Activated CD4-positive, alpha-beta T cell treated with anti-CD3 and anti-CD28 coated beads, Interleukin-2, amount 50 U/mL, for 24 hours (primary cell): ENCODE measurements around the gene STON2.

ENCODE experiments used
- DNase-seq, 2 donors: peaks; one replicate each; pipeline ENCODE4 v3.0.0-alpha.2; 2020; ENCODE audit warnings: low read depth in 1 of 2, low spot score in 1 of 2

STON2 gene

DNA sequence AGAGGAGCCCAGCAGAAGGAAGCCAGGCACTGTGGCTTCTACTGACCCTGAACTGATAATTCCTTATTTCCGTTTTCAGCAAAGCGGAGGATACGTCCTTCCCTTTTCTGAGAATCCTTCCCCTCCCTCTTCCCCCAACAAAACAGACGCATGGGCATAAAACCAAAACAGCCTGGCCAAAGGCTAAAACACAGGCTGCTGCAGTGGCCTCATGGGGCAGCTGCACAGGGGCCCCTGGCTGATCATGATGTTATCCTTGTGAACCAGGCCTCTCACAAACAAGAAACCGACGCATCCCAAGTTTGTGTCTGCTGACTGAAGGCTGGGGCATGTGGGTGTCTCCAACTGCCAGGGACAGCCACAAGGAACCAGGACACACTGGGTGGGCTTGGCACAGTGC is 23.4 kb upstream of the STON2 start:
- DNase-seq: no peak

DNA sequence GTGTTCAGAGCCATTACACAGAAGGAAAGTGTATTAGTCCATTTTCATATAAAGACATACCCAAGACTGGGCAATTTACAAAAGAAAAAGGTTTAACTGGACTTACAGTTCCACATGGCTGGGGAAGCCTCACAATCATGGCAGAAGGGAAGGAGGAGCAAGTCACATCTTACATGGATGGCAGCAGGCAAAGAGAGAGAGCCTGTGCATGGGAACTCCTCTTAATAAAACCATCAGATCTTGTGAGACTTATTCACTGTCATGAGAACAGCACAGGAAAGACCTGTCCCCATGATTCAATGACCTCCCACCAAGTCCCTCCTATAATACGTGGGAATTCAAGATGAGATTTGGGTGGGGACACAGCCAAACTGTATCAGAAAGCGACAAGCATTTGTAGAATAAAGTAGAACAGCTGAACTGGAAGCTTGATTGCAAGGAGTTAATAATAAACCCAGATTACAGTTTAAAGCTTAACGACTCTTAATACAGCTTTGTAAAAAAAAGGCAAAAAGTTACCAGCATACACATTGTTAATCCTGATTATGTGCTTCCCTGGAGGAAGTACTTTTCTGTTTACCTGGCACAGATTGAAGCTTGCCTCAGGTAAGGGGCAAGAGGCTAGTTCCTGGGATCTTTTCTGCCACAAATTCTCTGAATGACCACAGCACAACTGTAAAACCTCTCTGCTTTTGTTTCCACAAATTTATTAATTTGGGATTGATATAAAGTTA is 18.1 kb upstream of the STON2 start:
- DNase-seq: no peak

DNA sequence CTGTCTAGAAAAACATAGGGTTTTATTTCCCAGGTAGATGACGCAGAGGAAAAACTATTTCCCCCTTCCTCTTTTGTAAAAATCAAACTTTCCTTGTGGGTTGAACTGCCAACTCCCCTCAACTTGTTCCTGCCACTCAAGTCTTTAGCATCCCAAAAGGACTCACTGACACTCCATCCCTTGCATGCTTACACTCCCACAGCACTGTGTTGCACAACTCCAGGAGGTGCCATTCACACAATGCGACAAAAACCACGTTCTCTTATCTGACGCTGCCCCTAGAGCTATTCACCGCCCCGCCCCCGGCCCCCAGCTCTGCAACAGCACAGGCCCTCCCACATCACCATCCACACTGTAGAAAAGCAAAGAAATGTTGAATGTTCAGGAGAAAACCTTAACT is 16.9 kb upstream of the STON2 start:
- DNase-seq: no peak

DNA sequence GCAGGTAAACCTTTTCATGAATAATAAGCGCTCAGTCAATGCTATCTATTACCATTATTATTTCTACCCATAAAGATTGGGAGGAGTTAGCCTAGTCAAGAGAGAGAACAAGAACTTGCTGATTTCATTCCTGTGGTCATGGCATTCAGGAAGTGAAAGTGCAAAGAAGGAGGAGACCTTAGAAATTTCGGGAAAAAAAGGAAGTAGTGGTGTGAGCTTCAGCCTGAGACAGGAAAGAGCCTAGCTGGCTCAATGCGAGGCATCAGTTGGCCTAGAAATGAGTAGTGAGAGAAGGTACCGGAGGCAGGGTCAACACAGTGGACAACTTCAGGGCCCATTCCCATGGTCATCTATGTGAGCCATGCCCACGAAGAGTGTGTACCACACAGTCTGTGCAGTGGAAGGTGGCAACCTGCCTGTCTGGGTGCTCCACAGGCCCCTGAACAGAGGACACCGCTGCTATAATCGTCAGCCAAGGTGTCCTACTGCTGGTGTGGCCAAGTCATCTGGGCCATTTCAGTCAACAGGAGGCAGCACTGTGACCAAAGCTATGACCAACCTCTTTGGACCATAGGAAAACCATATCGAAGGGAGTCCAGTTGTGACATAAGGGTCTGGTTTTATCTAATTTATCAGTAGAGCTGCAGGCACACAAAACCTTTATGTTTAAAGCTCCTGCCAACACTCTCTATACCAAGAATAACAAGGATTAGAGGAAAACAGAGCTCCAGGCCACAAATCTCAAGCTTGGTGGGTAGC is 16.2 kb upstream of the STON2 start:
- DNase-seq: no peak

DNA sequence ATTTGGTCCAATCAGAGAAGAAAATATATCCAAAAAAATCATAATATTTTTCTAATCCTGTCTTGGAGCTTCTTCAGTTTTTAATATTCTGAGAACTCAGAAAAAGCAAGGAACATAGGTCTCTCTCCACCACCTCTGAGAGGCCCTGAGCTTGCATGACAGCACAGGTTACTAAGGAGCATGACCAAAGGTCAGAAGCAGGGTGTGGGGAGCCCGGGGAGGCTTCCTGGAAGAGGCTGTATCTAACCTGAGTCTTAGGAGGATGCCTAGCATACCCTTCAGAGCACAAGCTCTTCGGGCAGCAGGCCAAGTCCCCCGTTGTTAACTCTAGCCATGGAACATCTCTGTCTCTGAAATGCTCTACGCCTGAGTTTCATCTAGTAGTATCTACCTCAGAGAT is 15.7 kb upstream of the STON2 start:
- no peak for DNase-seq

DNA sequence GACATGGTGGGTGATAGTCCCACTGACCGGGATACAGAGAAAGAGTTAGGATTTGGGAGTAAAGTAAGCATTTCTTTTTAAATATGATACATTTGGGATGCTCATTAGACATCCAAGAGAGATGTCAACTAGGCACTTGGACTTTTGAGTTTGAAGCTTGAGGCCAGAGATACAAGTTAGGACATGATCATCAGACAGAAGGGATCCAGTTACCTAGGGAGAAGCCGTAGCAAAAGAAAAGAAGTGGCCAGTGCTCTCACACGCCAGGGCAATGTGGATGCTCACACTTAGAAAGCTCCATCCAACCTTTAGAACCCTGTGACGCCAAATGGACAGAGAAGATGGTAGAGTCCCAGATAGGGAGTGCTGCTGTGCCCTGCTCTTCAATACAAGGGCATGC is 14.0 kb upstream of the STON2 start:
- no peak for DNase-seq

DNA sequence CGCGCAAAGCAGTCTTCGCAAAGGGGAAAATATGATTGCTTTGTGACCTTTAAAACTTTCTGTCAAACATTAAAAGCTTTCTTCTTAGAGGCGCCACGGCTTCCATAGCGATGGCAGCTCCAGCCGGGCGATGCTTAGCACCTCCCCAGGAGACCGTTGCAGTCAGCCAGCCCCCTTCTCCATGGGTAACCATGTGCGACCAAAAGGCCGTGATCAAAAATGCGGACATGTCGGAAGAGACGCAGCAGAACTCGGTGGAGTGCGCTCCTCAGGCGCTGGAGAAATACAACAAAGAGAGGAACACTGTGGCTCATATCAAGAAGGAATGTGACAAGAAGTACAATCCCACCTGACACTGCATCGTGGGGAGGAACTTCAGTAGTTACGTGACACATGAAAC is 12.7 kb upstream of the STON2 start:
- no peak for DNase-seq

DNA sequence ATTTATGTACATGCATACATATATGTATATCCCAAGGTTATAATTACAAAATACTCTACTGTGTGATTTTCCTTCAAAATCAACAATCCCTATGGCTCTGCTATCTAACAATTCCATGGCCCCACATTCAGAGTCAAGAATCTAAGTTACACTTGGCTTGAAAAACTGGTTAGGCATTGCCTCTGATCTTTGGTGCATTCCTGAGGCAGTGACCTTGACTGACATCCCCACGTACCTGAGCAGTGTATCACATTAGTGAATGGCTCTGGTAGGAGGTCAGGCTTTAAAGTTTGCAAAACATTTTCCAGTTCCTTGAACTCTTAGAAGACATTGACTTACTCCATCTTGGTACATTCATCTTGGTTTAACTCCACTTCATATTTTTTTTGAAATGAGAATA is 8.5 kb upstream of the STON2 start:
- no peak for DNase-seq

DNA sequence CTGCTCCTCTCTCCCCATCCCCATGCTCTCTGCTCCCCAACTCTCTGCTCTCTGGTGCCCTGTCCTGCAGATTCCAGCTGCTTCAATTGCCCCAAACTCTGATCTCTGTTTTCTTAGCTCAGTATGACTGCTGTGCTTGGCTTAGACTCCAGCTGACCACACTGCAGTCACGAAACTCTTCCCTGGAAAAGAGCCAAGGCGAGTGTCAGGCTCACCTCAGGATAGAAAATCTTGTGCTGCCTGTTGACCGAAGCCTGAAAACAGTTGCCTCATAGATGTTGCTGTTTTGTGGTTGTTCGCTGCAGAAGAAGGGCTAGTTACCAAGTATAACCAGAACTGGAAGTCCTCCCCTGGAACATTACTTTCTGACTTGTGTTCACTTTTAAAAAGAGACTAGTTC is 6.7 kb upstream of the STON2 start:
- no peak for DNase-seq

DNA sequence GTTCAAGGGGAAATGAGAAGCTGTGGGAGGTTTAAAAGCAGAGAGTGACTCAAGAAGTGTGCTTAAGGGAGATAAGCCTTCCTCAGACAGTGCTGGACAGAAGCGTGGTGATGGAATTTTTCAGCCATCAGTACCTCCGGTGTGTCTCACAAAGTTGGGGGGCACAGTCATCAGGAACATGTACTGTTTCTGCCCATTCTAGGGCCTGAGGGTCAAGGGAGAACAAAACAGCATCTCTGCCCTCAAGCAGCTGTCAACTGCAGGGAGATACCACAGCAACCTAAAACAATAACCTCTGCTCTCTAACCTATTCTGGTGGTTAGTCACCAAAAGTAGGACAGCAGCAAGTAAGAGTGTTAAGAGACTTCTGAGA is 2.0 kb upstream of the STON2 start:
- no peak for DNase-seq

DNA sequence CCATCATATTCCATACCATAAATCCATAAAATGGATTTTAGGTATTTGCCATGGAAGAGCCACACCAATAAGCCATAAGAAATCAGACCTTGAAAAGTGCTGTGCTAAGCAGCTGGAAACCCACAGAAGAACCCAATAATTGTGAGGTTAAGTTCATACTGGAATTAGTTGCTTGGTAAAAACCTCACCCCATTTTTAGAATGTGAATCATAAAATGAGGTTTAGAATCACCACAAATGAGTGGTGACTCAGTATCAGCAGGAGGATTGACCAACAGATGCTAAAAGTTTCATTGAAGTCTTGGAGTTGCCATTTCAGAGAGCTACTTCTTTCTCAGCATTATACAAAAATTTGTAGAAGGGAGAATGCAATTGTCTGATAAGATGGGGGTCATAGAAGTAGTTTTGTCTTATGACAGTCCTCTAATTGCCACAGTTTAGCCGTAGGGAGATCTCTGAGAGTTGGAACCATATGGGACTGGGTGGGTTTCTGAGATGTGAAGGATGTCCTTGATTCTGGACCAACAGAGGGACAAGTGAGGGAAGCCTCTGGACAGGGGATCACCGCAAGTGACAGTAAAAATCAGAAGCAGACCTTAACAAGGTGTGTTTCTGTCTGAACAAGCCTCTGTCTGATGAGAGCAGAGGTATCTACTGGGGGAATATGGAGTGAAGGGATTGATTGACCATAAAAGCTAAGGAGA is 1.4 kb upstream of the STON2 start:
- DNase-seq: no peak

DNA sequence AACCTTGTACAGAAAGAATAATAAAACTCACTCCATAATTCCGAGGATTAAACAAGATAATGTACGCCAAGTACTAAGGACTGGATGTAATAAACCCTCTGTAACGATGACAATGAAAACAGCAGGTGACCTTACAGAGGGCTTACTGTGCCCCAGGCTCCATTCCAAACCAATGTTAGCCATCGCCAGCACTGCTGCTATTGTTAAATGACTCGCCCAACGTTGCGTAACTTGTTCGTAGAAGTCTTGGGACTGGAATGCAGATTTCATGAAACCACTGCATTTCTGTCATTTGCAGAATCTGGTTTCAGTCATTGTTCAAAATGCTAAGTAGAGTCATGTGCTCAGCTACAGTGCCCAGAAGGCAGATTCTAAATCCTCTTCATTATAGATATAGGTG is 728 bp upstream of the STON2 start:
- no peak for DNase-seq

DNA sequence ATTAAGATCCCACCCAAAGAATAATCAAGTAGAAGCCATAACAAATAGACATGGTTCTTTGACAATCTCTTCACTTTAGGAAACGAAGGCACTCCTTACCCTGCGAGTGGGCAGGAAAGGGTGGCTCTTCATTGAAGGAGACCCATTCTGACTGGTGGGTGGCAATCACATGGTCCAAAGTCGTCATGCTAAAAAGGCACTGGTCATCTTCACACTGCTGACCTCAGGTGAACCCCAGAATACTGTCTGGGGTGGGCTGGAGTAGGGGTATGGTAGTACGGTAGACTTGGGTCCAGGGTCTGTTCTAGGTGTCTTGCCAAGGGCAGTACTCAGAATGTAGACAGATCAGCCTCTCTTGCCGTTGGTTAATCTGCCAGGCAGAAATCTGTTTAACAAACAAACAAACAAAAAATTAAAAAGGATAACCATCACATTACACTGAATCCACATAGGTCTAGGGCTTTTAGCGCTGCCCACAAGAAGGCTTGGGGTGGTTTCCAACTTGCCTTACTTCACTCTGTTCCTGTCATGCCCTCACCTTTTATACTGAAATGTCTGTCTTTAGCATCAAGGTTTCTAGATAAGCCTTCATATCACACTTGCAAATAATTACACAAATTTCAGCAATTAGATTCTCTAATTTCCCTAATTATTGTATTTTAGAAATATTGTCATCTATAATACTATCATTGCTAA is 1.8 kb downstream of the STON2 start:
- no peak for DNase-seq

DNA sequence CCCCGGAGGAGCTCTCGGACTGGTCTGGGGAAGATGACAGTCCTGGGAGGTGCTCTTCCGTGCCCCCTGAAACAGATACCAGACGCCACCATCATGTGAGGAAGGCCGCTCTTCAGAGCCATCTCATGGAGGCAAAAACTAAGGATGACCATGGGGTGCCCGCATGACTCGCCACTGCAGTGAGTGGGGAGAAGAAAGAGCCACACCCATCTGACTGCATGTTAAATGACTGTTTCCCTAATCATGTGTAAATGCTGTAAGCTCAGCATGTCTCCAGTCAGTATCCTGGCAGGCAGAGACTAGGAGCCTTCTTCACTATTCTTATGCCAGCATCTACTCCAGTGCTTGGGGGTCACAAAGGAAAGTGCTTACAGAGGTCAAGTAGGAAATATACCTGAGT is 4.0 kb downstream of the STON2 start:
- no peak for DNase-seq

DNA sequence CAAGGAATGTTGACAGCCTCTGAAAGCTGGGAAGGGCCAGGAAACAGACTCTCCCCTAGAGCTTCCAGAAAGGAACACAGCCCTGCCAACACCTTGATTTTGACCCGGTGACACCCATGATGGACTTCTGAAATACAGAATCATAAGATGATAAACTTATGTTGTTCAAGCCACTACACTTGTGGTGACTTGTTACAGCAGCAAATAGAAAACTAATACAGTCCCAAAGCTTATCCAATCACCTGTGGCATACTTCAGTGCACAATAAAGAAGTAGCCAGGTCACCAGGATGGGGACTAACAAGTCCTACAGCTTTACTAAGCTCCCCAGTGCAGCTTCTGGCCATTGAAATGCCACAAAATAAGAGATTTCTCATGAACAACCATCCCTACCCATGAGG is 5.4 kb downstream of the STON2 start:
- DNase-seq: no peak

DNA sequence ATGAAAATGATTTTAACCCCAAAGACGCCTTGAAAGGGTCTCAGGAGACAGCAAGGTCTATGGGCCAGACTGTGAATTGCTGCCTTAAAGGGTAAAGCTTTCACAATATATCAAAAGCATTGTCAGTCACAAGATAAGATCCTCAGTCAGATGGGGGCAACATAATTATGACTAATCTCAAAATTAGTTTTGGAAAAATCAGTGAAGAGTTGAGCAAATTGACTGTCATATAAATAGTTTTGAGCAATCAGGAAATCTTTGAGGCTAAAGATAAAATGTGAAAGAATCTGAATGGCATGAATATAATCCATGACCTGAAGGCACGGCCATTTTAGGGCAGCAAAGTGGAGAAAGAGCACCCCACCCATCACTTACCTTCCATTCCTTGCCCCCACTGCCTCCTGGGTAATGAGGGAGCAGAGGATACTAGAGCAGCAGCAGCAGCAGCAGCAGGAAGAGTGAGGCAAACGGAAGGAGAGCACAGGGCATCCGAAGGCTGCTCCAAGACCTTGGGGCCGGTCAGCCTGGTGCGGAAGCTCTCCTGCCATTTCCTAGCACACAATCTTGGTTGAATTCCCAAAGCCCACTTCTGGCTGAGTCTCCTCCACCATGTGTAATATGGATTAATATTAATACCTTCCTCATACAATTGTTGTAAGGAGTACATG is 7.0 kb downstream of the STON2 start:
- no peak for DNase-seq

DNA sequence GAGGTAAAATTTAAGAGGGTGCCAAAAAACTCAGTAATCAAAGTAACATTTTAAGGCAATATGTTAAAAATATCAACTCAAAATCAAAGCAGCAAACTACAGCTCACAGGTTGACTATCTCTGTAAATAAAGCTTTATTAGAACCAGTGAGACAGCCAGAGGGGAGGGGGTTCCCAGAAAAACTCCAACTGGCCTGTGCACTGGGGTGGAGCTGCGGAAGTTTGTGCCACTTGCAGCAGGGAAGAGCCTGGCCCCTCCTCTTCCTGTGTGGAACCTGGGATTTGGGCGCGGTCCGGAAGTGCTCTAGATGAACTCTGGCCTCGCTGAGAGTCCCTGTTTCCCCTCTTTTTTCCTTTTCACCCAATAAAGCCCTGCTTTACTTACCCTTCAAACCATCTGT is 8.1 kb downstream of the STON2 start:
- no peak for DNase-seq

DNA sequence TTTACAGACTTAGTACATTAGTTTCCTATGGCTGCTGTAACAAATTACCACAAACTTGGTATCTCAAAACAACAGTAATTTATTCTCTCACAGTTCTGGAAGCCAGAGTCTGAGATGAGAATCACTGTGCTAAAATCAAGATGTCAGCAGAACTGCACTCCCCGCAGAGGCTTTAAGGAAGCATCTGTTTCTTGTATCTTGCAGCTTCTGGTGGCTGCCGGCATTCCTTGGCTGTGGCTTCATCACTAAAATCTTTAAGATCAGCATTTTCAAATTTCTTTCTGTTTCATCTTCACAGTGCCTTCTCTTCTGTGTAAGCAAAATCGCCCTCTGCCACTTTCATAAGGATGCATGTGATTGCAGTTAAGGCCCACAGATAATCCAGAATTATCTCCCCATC is 9.4 kb downstream of the STON2 start:
- DNase-seq: no peak

DNA sequence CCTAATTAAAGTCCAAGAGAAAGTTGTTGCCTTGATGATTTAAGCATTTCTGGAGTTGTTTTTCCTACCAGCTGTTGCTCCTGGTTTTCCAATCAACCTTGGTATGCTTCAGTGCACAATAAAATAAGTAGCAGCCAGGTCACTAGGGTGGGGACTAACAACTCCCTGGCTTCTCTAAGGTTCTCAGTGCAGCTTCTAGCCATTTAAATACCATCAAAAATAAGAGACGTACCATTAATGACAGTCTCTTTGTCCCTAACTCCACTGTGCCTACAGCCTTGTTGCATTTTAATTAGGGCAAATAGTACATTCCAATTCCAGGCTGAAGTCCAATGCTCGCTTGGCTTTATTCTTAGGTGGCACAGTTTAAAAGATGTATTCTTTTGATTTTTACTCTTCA is 11.8 kb downstream of the STON2 start:
- no peak for DNase-seq

DNA sequence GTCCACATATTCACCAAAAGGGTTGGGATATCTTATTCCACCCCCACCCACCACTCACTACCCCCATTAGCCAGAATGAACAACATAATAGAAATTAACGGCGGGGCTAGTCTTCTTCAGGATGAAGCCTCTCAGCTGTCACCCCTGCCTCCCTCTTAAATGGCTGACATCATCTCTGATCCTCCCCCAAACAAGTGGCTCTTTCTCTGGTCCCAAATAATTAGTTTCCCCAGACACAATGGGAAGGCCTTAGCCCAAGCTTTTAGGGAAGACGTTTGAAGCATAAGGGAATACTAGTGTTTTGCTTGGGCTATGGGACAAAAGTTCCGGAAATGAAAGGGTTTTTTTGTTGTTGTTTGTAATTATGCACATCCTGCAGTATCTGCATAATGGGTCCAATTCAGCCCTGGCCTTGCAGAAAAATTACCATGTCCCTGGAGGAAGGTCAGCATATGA is 13.8 kb downstream of the STON2 start:
- DNase-seq: no peak

DNA sequence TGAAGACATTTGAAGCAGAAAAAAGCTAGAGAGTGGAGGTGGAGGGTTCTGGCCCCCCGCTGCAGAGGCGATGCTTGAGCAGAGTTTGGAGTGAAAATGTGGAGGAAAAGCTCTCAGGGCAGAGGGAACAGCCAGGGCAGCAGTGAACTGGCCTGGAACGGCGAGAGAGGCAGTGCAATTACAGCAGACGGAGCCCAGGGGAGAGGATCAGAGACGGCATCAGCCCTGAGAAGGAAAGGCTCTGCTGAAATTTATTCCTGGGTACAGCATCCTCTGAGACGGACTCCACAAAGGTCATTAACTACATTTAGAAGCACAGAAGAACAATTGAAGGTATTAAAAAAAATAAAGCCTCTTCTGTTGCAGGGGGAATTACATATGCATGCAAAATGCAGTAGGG is 14.2 kb downstream of the STON2 start:
- DNase-seq: no peak
